Femur (tissue), 1 donor: ENCODE measurements around the gene CDKN1C.

Experiments used
- DNase-seq: peaks from one replicate; pipeline ENCODE4 v3.0.0-alpha.2; 2017

The CDKN1C gene

DNA sequence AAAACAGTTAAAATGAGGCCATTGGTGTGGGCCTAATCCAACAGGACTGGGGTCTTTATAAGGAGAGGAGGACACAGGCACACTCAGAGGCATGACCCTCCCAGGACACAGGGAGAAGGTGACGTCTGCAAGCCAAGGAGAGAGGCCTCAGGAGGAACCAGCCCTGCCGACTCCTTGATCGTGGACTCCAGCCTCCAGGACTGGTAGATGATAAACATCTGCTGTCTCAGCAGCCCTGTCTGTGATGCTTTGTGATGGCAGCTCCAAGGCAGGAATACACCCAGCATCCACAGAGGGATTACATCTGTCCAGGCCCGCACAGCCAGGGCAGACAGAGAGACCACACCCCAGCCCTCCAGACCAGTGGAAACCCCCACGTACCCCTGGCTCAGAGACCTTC, 18.4 kb downstream of the CDKN1C start:
- no peak for DNase-seq

DNA sequence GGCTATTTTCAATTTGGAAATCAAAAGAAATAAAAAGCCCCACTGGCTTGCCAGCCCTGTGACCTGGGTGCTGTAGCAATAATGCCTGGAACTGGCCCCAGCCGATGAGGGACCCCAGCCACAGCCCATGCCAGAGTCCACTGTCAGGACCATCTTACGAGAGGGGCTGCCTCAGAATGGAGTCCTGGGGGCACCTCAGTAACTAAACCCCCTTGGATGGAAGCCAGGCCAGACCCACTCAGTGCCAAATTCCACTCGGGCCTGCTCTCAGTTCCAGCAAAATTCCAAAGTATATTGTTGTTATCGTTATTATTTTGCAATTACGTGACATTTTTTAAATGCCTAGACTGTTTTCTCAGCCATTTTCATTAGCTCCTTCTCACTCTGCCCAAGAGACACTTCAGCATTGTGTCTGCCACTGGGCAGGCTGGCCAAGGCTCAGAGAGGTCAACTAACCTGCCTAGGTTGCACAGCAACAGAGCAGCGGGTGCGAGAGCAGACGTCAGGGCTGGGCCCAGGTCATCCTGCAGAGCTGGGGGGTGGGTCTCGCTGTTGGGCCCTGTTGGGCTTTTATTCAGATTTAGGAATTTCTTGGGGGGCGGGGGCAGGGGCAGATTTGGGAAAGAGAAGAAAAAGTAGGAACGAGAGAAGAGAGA, 19.5 kb downstream of the CDKN1C start:
- no peak for DNase-seq

DNA sequence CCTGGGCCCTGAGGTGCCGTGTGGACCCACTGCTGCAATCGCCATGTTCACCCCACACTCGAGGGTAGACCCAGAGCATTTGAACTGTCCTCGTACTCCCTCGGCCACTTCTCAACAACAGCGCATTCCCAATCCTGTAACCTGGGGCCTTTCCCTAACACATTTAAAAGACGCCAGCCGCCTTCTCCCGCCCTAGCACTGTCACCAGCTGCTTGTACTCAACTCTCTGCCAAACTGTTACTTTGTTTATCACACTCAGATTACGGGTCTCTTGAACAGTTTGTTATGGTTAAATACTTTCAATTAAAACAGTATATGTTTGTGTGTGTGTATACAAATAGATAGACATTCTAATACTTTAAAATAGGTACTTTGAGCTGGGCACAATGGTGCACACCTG, 20.7 kb downstream of the CDKN1C start:
- DNase-seq: no peak

DNA sequence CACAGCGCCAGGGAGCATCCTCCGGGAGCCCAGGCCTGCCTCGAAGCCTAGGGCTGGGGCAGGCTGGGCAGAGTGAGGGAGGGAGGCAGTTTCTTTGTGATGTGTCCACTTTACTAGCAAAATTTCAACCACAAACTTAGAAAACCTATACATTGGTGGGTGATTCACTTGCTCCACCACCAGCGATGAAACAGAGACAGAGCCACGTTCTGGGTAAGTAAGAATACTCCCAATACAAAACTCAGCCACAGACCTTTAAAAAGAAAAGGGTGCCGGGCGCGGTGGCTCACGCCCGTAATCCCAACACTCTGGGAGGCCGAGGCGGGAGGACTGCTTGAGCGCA, 22.3 kb downstream of the CDKN1C start:
- no peak for DNase-seq

DNA sequence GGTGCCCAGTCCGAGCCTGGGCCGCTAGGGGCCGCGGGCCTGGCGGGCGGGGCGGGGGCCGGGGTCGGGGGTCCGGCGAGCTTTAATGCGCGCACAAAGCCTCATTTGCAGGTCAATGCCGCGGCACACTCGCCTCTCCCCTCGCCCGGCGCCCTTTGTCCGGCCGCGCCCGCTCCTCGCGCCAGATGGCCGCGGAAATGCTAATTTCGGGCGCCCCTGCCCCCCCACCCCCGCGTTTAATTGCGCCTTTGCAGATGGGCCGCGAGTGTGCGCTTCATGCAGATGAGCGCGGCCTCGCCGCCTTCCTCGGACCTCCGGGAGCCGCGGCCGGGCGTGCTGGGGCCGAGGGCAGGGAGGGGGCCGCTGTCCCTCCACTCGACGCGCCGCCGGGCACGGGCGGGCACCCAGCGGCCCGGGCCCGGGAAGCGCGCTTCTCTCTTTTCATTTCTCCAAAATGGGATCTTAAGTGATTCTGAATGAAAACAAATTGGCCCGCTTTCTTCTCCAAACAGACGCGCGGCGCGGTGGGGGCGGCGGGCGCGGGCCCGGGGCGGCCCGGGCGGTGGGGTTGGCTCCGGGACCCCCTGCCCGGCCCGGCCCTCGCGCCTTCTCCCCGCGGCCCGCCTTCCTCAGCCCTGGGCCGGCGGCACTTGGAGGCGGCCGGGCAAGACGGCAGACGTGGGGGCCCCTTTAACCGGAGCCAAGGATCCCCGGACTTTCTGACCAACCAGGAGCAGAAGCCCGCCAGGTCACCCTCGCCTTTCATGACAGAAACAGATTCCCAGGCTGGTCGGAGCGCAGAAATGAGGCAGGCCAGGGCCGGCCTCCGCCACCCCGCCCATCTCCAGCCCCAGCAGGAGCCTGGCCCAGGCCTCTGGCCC, 22.9 kb downstream of the CDKN1C start:
- DNase-seq: no peak

DNA sequence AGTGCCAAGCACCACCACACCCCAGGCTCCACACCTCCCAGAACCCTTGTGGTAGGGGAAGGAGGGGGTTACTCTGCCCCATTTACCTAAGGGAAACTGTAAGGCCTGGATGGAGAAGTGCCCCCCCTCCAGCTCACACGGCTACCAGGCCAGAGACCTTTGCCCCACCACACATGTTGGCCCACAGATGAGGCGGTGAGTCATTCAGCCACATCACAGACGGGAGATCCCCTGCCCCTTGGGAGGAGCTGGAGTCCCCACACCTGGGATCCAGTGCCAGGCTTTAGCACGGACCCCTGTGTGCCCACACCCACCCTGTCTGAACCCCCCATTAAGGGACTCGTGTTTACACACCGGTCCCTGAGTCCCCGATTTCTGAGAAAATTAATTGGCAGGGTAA, 24.9 kb downstream of the CDKN1C start:
- DNase-seq: no peak

DNA sequence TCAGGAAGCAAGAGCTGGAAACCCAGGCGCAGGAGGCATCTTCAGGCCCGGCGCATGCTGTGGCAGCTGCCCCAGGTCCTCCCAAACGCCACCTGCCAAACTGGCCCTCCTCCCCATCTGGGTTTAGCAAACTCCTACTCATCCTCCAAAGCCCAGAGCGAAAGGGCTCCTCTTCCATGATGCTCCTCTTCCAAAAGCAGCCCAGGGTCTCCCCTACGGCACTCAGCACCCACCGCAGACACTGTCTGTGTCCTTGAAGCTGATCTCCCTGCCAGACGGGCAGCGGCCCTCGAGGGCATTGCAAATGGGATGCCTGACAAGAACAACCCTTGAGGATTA, 25.9 kb downstream of the CDKN1C start:
- DNase-seq: no peak

DNA sequence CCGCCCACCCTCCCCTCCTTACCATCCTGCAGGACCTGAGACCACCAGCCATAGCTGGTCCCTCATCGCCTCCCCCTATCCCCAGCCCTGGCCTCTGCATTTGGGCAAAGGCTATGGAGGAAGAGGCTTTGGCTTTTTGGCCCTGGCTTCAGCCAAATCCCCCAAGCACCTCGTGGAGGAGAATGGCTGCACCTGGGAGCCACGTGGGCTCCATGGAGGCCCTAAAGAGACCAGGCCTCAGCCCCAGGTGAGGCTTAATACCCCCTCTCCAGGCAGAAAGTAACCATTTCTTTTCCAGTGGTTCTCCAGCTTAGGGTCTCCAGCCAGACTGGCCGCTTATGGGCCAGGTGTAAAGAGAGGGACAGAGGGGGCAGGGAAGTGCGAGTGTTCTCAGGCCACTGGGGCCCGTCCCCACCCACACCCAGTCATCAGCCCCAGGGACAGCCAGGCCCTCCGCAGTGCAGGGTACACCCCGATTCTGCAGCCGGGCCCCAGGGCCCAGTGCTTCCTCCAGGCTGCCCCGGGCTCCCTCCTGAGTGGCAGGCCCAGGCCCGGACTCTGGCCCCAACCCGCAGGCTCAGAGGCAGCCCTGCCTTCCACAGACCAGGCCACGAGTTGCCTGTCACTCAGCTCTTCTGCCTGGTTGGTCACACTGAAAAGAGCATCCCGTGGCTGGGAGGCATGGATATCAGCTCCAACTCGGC, 26.4 kb downstream of the CDKN1C start:
- no peak for DNase-seq

DNA sequence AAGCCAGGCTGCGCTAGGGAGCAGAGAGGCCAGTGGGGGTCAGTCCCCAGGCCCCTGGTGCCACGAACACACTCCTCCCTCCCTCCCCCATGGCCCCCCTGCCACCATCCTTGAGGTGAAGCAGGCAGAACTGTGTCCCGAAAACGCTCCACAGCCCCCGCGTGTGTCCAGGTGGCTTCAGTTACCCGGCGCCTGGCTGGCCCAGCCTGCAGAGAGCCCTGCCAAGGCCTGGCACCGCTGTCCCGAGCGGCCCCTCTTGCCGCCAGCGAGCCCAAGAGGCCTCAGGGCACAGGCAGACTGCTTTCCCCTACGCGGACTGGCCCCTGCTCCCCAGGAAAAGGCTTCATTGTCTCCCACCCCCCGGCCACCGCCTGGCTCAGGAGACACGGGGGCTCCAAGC, 27.7 kb downstream of the CDKN1C start:
- DNase-seq: no peak

DNA sequence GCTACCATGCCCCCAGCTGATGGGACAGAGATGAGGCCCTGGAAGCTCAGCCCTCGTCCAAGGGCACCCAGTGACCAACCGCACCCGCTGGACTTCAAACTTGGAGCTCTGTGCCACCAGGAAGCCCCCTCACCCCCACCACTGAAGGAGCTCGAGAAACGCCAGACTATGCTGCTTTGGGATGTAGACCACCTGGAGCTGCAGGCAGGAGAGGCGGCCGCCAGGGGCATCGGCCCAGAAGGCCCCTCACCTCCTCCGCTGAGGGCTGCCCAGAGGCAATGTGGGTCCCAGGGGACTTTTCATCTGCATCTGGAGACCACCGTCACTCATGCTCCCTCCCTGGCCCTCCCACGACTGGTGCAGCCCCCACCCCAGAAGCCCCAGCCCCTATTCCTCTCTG, 28.3 kb downstream of the CDKN1C start:
- DNase-seq: no peak

DNA sequence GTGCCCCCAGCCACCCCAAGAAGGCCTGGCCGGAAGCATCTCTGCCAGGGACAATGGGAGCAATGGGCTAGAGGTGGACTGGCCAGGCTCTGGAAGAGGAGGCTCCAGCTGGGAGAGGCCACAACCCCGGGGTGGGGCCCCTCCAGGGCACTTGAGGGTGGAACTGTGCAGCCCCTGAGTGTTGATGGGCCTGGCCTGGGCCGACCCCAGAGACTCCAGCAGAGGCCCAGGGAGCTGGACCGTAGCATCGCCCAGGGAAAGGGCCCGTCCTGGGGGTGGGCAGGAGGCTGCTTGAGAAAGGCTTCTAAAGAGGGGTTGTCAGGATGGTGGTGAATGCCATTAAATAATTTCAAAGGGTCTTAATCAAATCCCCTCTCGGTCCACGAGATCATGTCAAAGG, 30.4 kb downstream of the CDKN1C start:
- no peak for DNase-seq

DNA sequence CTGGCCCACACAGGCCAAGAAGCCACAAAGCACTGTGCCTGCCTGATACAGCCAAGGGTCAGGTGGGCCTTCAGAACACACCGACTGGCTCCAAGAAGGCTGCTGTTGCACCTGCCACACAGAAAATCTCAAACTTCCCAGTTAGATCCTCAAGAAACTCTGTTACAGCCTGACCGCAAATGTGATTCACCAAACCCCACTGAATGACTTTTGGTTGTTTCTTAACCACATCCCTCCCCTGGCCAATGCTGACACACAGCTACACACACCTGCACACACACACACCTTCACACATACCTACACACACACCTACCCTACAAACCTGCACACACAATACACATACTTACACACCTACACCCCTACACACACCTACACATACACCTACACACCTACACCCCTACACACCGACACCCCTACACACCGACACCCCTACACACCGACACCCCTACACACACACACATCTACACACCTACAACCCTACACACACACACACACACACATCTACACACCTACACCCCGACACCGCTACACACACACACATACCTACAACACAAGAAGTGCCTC, 31.5 kb downstream of the CDKN1C start:
- DNase-seq: no peak

DNA sequence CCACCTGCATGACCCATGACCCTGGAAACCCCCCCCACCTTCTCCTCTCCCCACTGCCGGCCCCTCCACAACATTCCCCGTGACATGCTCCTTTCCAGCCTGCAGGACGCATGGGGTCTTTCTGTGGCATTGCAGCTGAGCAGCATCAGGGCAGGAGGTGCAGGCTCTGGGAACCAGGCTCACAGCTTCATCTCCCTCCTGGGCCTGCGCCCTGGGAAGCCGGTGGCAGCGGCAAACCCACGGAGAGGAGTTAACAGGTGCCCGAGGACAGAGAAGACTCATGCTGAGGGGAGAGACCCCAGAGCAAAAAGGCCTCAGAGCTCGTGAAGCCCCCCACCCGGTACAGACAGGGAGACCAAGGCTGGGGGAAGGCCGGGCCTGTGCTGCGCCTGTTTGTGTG, 32.2 kb downstream of the CDKN1C start:
- no peak for DNase-seq

DNA sequence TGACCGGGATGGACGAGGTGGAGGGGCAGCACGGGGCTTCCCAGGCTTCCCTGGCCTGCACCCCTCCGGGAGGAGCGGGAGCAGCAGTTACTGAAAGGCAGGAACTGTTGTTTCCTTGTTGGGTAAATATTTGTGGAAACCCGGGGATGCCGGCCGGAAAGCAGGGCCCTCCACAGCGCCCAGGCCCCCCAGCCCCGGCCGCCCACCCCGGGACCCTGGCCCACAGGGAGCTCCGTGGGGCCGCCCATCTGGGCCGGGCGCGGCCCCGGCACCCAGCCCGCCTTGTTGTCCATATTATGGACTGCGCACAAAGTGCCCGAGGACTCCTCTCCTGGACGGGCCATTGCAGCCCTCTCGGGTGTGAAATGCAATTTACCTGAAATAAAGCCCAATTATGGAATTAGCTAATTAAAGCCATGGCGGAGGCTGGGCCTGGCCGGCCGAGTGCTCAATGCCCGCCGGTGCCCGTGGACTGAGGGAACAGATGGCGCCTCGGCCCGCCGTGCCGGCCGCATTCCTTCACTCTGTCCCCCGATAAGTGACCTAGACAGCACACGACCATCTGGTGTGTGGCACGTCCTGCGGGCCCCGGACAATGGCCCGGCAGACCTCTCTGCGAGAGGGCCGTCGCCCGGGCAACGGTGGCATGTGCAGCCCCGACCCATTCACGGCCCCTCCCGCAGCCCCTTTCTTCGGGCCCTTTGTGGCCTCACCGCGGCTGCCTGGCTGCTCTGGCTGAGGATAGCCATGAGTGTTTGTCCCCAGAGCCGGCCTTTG, 35.4 kb downstream of the CDKN1C start:
- DNase-seq: no peak

DNA sequence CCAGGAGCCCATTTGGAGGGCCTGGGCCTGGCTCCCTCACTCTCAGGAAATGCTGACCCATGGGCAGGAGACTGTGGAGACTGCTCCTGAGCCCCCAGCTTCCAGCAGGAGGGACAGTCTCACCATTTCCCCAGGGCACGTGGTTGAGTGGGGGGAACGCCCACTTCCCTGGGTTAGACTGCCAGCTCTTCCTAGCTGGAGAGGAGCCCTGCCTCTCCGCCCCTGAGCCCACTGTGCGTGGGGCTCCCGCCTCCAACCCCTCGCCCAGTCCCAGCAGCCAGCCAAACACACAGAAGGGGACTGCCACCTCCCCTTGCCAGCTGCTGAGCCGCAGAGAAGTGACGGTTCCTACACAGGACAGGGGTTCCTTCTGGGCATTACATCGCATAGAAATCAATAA, 37.1 kb downstream of the CDKN1C start:
- no peak for DNase-seq

DNA sequence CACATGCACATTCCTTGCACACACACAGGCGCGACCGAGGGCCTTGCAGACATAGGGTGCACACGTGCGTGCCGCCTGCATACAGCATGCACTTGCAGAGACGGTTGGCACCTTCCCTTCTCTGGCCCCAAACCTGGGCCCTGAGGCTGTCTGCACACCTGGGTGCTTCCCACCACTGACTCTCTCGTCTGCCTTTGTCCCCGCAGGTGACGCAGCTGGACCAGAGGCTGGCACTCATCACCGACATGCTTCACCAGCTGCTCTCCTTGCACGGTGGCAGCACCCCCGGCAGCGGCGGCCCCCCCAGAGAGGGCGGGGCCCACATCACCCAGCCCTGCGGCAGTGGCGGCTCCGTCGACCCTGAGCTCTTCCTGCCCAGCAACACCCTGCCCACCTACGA, 38.0 kb downstream of the CDKN1C start:
- DNase-seq: no peak

DNA sequence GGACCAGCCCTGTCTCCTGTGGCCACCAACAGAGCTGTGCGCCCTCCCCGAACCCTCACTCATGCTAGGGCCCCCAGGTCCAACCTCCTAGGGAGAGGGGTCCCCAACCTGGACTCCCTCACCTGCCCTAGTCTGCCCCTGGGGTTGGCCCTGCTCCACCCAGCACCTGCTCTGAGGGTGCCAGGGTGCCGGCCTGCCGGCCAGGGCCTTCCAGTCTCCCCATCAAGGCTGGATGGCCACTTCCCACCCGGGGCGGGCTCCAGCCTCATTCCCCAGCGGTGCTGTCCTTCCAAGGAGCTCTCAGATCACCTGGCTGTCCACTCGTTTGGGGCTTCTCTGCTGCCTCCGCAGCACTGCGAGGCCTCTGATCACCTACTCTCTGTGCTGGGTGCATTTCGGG, 39.1 kb downstream of the CDKN1C start:
- DNase-seq: no peak

DNA sequence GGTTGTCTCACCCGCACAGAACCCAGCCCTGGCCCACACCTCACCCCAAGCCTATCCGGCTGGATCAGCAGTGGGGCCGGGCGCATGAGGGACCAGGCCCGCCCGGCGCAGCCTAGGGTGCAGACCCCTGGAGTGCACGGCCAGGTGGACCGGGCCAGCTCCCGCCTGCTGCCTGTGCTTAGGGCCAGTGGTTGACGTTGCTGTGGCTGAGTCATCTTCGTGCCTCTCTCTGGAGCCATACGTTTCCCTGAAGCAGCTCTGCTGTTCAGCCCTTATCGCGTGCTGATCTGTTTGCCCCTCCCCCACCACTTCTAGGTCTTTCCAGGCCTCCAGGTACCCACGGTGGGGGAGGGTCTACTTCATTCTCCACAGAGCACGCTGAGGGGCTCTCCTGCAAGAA, 39.5 kb downstream of the CDKN1C start:
- no peak for DNase-seq

DNA sequence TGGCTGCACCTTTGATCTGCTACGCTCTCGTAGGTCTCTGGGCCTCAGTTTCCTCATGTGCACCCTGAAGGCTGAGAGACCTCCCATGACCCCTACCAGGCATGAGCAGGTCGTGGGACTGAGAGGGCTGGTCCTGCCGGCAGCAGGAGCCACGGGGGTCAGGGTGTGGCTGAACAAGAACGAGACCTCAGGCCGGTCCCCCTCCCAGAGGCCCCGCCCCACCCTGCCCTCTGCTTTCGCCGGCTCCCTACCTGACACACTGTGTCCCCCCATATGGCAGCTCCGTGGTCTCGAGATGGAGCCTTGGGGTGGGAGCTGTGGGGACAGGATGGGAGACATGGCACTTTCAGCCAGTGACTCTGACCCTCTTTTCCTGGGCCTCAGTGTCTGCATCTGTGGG, 40.6 kb downstream of the CDKN1C start:
- no peak for DNase-seq

DNA sequence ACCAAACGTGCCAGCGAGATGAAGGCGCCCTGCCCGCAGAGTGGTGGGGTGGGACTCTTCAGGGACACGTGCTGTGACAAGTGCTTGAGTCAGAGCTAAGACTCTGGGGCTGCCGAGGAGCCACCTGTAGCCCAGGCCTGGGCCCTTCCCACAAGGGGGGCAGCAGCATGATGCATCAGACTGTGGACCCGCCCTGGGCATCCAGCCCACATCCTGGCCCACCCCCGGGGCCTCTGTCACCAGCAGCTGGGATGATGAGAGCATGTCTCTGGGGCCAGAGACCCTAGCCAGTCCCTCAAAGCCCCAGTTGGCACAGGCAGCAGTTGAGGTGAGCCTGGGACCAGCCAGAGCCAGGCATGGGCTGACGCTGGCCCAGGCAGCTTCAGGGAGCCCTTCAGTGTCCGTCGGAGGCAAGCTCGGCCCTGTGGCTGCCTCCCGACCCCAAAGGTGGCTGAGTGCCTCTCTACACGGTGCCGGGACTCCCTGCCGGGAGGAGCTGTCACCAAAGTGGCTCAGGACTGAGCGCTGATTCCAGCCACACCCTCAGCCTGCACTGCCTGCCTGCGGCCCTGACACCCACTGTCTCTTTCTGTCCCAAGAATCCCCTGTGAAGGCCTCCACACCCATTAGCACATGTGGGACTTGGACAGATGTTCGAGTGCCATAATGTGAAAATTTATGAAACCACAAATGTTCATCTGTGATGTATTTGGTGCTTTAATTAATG, 41.3 kb downstream of the CDKN1C start:
- no peak for DNase-seq

DNA sequence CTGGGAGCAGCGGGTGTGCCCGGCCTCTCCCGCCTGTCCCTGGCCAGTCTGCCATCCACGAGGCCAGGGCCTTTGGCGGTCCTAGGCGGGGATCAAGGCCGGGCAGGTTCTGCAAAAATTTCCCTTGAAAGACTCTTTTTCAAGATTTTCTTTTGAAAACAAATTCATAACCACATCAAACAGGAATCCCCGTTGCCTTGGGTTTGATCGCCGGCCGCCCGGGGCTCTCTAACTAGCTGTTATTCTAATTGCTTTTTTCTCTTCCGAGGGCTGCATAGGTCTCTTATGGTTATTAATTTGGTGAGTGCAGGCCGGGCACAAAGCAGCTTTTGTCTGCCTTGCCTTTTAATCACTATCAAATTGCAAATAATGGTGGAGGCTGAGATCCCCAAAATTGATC, 42.0 kb downstream of the CDKN1C start:
- DNase-seq: no peak

DNA sequence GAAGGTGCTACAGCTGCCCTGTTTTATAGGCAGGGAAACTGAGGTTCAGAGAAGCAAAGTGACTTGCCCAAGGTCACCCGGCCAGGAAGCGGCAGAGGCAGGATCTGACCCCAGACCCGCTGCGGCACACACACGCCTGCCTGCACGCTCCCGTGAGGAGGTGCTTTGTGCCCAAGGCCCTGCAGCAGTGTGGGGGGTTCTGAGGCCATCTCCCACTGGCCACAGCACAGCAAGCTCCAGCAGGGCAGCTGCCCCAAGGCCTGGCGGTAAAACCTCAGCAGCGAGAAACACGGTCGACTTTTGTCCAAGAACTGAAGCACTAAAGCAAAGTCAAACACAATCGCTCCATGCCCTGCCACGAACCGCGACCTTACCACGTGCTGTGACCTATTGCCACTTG, 42.7 kb downstream of the CDKN1C start:
- no peak for DNase-seq
